T47D (cell line): ENCODE measurements around the gene CHM.
"Not testable (repeated sequence)": the region's sequence is repeated elsewhere in the genome, so short reads cannot be mapped to it uniquely, and the experiment has no call there.

ENCODE experiments used
- DNase-seq, 2 experiments: peaks; one replicate each; pipeline versions ENCODE4 v3.0.0 to v3.0.0-alpha.2; 2011 to 2012; ENCODE audit warnings: low read depth in 1 of 2, low spot score in 1 of 2
- JUND ChIP-seq: IDR thresholded peaks from 2 replicates; pipeline ENCODE4 v1.6.1; 2012; ENCODE audit warnings: low read depth
- in situ Hi-C: cut with HindIII; loops from 2 replicates; pipeline ENCODE4 v1.10.0; 2016; ENCODE audit warnings: low sequenced_read_pairs, low pct_unique_long_range_greater_than_20kb

Gene CHM

DNA sequence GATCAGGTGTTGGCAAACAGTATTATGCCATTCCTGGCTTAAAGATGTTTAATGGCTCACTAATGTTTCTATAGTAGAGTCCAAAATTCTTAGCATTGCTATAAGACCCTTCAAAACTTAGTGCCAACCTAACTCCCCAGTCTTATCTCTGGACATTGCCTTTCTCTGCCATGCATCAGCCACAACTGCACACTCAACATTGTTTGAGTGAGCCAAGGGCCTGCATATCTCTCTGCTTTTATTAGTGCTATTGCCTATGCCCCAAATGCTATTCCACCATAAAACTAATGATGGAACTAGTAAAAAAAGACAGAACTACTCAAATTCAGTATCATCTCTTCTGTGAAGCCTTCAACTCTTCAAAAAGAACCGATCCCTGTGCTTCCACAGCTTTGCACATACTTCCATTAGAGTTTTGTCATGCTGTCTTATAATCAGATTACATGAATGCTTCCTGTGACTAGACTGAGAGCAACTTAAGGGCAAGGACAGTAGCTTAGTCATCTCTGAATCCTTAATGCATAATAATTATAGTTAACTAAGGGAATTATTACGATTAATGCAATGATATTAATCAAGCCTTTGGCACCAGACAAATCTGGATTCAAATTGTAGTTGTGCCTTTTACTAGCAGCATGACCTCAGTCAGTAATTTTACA, 53.7 kb downstream of the CHM start:
- in situ Hi-C loops, result no loop called here
- TF ChIP-seq JUND, result no peak
- no peak for DNase-seq

DNA sequence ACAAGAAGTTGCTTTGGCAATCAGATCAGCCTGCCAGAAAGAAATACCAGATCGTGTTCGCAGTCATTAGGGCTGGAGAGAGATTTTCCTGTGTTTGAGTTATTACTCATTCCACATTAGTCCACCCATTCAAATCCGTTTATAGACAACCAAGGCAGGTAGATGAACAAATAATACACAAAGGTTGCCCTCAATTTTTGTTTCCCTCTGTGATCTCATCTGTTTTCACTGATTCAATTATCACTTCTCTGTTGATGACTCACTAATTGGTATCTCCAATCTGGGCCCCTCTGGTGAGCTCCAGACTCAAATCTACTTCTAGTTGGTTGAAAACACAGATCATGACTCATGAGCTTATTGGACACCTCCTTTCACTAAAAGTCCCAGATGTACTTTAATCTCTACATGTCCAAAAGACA, 54.5 kb downstream of the CHM start:
- no peak for DNase-seq
- in situ Hi-C loops, result no loop called here
- no peak for TF ChIP-seq JUND

DNA sequence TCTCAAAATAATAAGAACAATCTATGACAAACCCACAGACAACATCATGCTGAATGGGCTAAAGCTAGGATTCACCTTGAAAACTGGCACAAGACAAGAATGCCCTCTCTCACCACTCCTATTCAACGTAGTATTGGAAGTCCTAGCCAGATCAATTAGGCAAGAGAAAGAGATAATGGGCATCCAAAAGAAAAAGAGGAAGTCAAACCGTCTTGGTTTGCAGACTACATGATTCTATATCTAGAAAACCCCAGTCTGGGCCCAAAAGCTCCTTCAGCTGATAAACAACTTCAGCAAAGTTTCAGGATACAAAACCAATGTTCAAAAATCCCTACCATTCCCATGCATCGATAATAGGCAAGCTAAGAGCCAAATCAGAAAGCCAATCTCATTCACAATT, 59.0 kb downstream of the CHM start:
- no peak for DNase-seq
- in situ Hi-C loops, result no loop called here
- TF ChIP-seq JUND, result no peak

DNA sequence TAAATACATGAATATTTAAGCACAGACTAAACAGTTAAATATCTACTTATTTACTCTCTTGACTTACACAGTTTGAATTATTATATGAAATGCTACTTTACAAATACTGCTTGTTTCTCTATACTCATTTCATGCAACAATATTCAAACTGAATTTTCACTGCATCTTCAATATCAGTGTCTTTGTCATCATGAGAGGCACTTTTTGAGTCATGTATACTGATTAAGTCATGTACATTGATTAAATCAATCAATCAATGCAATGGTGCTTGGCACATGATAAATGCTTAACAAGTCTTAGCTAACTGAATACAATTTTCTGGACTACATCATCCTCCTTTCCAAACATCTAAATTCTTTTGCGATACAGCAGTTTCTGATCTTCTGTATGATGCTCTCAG, 67.1 kb downstream of the CHM start:
- no peak for DNase-seq
- no peak for TF ChIP-seq JUND
- in situ Hi-C loops, result no loop called here

DNA sequence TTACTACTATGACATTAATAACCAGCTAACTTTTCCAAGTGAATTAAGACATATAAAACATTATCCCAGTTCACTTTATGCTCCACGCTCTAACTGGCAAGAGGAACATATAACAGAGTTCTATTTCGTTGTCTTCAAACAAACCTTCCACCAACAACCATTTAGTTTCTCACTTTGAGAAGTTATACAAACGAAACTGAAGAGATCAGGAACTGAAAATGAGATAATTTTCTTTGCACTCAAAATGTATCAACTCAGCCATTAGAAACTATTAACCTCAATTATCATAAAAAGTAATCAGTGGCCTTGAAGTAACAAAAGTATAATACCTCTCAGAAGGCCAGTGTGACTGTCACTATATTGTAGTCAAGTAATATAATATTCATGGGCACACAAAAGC, 70.1 kb downstream of the CHM start:
- no peak for DNase-seq
- no peak for TF ChIP-seq JUND
- in situ Hi-C loops, result no loop called here

DNA sequence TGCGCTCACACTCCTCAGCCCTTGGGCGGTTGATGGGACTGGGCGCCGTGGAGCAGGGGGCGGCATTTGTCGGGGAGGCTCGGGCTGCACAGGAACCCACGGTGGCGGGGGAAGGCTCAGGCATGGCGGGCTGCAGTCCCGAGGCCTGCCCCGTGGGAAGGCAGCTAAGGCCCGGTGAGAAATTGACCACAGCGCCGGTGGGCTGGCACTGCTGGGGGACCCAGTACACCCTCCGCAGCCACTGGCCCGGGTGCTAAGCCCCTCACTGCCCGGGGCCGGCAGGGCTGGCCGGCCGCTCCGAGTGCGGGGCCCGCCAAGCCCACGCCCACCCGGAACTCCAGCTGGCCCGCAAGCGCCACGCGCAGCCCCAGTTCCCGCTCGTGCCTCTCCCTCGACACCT, 75.0 kb downstream of the CHM start:
- DNase-seq, in situ Hi-C loops: not testable (repeated sequence)

DNA sequence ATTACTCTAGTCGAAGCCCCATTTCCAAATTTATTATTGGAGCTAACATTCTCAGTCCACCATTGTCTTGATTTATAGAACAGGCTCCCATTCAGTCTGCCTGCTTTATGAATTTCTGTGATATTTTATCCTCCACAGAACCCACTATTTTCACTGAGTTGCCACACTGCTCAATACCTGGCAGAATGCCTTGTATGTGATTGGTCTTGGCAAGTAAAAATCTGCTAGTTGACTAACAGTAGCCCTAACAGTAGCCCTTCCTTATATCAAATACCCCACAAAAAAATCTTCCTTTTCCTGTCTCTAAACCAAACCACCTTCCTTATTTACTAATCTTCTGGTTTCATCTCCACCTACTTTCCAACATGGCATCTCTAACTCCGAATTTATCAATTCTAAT, 82.6 kb downstream of the CHM start:
- no peak for TF ChIP-seq JUND
- in situ Hi-C loops, result no loop called here
- DNase-seq, result no peak

DNA sequence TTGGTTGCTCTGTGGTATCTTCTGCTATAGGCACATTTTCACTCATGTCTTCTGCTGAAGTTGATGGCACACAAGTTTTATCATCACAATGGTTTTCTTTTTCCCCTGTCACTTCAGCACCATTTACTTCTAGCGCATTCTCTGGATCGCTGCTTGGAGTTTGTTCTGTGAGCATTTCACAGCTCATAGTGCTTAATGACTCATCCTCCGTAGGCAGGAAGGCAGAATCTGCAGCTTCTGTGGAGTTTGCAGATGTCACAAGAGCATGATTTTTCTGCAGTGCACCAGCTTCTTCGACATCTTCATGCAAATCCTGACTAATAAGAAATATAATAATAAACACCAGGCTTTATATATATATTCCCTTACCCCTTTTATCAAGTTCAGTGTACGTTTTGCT, 83.6 kb downstream of the CHM start:
- in situ Hi-C loops, result no loop called here
- no peak for DNase-seq
- TF ChIP-seq JUND, result no peak

DNA sequence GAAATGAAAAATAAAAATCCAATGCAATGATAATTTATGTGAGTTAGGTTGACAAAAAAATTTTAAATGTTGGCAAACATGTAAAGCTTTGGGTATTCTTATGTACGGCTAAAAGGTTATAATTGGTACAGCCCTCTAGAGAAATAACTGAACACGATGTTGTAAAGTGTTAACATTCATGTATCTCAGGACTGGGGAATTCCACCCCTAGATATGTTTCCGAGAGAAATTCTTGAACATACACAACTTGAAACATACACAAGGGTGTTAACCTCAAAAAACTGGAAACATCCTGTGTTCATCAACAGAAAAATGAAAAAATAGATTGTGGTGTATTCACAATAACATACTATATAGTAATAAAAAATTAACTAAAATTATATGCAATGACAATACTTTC, 91.8 kb downstream of the CHM start:
- in situ Hi-C loops, result no loop called here
- no peak for TF ChIP-seq JUND
- no peak for DNase-seq

DNA sequence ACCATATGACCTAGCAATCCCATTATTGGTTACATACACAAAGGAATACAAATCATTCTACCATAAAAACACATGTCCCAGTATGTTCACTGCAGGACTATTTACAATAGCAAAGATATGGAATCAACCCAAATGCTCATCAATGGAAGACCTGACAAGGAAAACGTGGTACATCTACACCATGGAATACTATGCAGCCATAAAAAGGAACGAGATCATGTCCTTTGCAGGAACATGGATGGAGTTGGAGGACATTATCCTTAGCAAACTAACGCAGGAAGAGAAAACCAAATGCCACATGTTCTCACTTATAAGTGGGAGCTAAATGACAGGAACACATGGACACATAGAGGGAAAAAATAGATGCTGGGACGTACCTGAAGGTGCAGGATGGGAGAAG, 102.6 kb downstream of the CHM start:
- DNase-seq, in situ Hi-C loops: not testable (repeated sequence)

DNA sequence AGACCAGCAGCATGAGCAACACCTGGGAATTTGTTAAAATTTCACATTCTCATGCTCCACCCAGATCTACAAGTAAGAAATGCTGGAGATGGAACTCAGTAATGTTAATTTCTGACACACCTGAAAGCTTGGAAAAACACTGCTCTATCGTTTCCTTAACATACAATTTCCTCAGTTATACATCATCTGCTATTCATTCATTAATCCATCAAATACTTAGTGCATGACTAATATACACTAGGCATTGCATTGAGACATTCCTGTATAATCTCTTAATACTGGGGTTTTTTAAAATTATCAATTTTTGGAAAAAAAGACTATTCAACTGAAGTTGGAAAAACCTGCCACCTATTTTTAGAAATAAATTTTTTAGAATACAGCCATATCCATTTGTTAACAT, 106.1 kb downstream of the CHM start:
- in situ Hi-C loops, result no loop called here
- DNase-seq, result no peak
- no peak for TF ChIP-seq JUND

DNA sequence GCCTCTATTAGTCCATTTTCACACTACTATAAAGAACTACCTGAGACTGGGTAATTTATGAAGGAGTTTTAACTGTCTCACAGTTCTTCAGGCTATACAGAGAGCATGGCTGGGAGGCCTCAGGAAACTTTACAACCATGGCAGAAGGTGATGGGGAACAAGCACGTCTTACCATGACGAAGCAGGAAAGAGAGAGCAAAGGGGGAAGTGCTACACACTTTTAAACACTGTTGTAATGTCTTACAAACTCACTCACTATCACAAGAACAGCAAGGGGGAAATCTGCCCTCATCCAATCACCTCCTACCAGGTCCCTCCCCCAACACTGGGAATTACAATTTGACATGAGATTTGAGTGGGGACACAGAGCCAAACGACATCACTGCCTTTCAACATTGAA, 107.4 kb downstream of the CHM start:
- in situ Hi-C loops, result not testable (repeated sequence)

DNA sequence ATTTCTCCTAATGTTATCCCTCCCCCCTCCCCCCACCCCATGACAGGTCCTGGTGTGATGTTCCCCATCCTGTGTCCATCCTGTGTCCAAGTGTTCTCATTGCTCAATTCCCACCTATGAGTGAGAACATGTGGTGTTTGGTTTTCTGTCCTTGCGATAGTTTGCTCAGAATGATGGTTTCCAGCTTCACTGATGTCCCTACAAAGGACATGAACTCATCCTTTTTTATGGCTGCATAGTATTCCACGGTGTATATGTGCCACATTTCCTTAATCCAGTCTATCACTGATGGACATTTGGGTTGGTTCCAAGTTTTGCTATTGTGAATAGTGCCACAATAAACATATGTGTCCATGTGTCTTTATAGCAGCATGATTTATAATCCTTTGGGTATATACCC, 113.0 kb downstream of the CHM start:
- DNase-seq, in situ Hi-C loops: not testable (repeated sequence)

More for the DNA sequence above, 107.4 kb downstream of the CHM start:
- DNase-seq, result not testable (repeated sequence)

DNA sequence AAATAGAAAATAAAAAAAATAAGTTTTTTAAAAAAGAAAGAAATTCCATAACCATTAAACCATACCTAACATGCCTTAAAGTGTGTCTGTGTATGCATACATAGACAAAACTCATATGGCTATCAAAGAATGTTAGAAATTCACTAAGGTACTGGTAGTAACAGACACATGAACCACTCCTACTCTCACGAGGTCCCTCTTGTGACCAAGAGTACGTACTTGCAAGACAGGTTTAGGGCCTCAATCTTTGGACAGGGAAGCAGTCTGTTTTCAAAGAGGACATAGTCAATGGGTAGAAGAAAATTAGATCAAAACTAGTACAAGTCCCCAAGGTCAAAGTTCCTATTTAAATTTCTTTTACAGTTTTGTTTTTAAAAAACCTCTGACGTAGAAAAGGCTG, 117.3 kb downstream of the CHM start:
- in situ Hi-C loops, result no loop called here
- no peak for TF ChIP-seq JUND

More for the DNA sequence above, 117.3 kb downstream of the CHM start:
- DNase-seq, result peak in 1 of 2 experiments; percentile 54
